Measurements from ENCODE around the gene RNF213.

Gene RNF213

GRCh38 chr17:80319999-80320344 lies 59.3 kb downstream of the RNF213 start:
- H3K9me2 ChIP-seq (replicated peaks; ENCODE audit: low read depth, low read length), result no peaks in the 10 kb centered on the region
- H3K36me3 ChIP-seq (ENCODE audit: insufficient read depth, low read length), result peaks cover 57% of the 10 kb centered on the region; the same call in 1 of the 2 replicates
- H2AFZ ChIP-seq (ENCODE audit: low read length), result no peak overlapping the region
- no peak overlapping the region for H3K9ac ChIP-seq (ENCODE audit: low read depth, low read length, poor library complexity, severe bottlenecking)
- no peaks in the 10 kb centered on the region for H3K27me3 ChIP-seq (ENCODE audit: insufficient read depth, low read length, poor library complexity, severe bottlenecking)
- H3K9me3 ChIP-seq (ENCODE audit: insufficient read depth, low read depth, low read length), result no peaks in the 10 kb centered on the region
- no peak overlapping the region for H3K4me3 ChIP-seq (ENCODE audit: low read length, poor library complexity, severe bottlenecking)
- H3F3A ChIP-seq (ENCODE audit: low read depth), result no peaks in the 10 kb centered on the region
- no peaks in the 10 kb centered on the region for H4K20me1 ChIP-seq (ENCODE audit: insufficient read depth, low read length, poor library complexity, severe bottlenecking)
- no peak overlapping the region for H3K4me2 ChIP-seq (ENCODE audit: low read depth, low read length, poor library complexity, severe bottlenecking)
- H3K4me1 ChIP-seq (ENCODE audit: insufficient read depth, low read length, poor library complexity, severe bottlenecking), result no peaks in the 10 kb centered on the region
- TF ChIP-seq CTCF (conservative IDR thresholded peaks at IDR 0.05; ENCODE audit: low read length) (no peak), EZH2phosphoT487 (IDR thresholded peaks at IDR 0.05; ENCODE audit: borderline replicate concordance) (no peak)
- H3K79me2 ChIP-seq (ENCODE audit: insufficient read depth, low read length), result no peaks in the 10 kb centered on the region

- Histone ChIP-seq H3K9ac (ENCODE audit: low read depth, low read length, poor library complexity, severe bottlenecking) (no peak overlapping the region), H3K4me1 (ENCODE audit: insufficient read depth, low read length, poor library complexity, severe bottlenecking) (no peaks in the 10 kb centered on the region), H3K79me2 (ENCODE audit: insufficient read depth, low read length) (no peaks in the 10 kb centered on the region), H3K4me3 (ENCODE audit: low read length, poor library complexity, severe bottlenecking) (no peak overlapping the region), H4K20me1 (ENCODE audit: insufficient read depth, low read length, poor library complexity, severe bottlenecking) (no peaks in the 10 kb centered on the region), H3K36me3 (ENCODE audit: insufficient read depth, low read length) (peaks cover 62% of the 10 kb centered on the region; the same call in 1 of the 2 replicates), H3K9me3 (ENCODE audit: insufficient read depth, low read depth, low read length) (no peaks in the 10 kb centered on the region), H3K4me2 (ENCODE audit: low read depth, low read length, poor library complexity, severe bottlenecking) (no peak overlapping the region), H2AFZ (ENCODE audit: low read length) (no peak overlapping the region), H3K9me2 (replicated peaks; ENCODE audit: low read depth, low read length) (no peaks in the 10 kb centered on the region), H3F3A (ENCODE audit: low read depth) (no peaks in the 10 kb centered on the region), H3K27me3 (ENCODE audit: insufficient read depth, low read length, poor library complexity, severe bottlenecking) (no peaks in the 10 kb centered on the region)
- TF ChIP-seq EZH2phosphoT487 (IDR thresholded peaks at IDR 0.05; ENCODE audit: borderline replicate concordance), result no peak
- TF ChIP-seq CTCF (conservative IDR thresholded peaks at IDR 0.05; ENCODE audit: low read length), result no peak
These were observed 59.8 kb downstream of the RNF213 start for GRCh38 chr17:80320496-80320895.

GRCh38 chr17:80322864-80323263 lies 62.2 kb downstream of the RNF213 start:
- no peaks in the 10 kb centered on the region for H3F3A ChIP-seq (ENCODE audit: low read depth)
- no peaks in the 10 kb centered on the region for H3K9me2 ChIP-seq (replicated peaks; ENCODE audit: low read depth, low read length)
- H3K4me2 ChIP-seq (ENCODE audit: low read depth, low read length, poor library complexity, severe bottlenecking), result no peak overlapping the region
- H3K4me3 ChIP-seq (ENCODE audit: low read length, poor library complexity, severe bottlenecking), result no peak overlapping the region
- H3K4me1 ChIP-seq (ENCODE audit: insufficient read depth, low read length, poor library complexity, severe bottlenecking), result no peaks in the 10 kb centered on the region
- H3K9me3 ChIP-seq (ENCODE audit: insufficient read depth, low read depth, low read length), result no peaks in the 10 kb centered on the region
- peaks cover 73% of the 10 kb centered on the region; the same call in 1 of the 2 replicates for H3K36me3 ChIP-seq (ENCODE audit: insufficient read depth, low read length)
- H3K9ac ChIP-seq (ENCODE audit: low read depth, low read length, poor library complexity, severe bottlenecking), result no peak overlapping the region
- H2AFZ ChIP-seq (ENCODE audit: low read length), result no peak overlapping the region
- no peaks in the 10 kb centered on the region for H3K27me3 ChIP-seq (ENCODE audit: insufficient read depth, low read length, poor library complexity, severe bottlenecking)
- TF ChIP-seq EZH2phosphoT487 (IDR thresholded peaks at IDR 0.05; ENCODE audit: borderline replicate concordance) (no peak), CTCF (conservative IDR thresholded peaks at IDR 0.05; ENCODE audit: low read length) (no peak)
- H3K79me2 ChIP-seq (ENCODE audit: insufficient read depth, low read length), result no peaks in the 10 kb centered on the region
- no peaks in the 10 kb centered on the region for H4K20me1 ChIP-seq (ENCODE audit: insufficient read depth, low read length, poor library complexity, severe bottlenecking)
